Mononuclear cell (primary cell): ENCODE results near the gene KCNA5. TPM values are rescaled to one million over a fixed set of nuclear protein-coding genes. Genes with fewer than 3 reads are reported as not detected.

Experiments
- H3K27me3 ChIP-seq: 2 replicates; pipeline ENCODE4 v1.6.0; 2011; ENCODE audit warnings: low read length, control low read depth; ENCODE audit not compliant: insufficient read depth
- H3K4me1 ChIP-seq: 2 replicates; pipeline ENCODE4 v1.5.1; 2011; ENCODE audit warnings: mild to moderate bottlenecking, low read length, control low read depth; ENCODE audit not compliant: insufficient read depth
- H3K4me3 ChIP-seq: 2 replicates; pipeline ENCODE4 v1.5.1; 2011; ENCODE audit warnings: mild to moderate bottlenecking, low read length, moderate library complexity
- H3K9me3 ChIP-seq: 2 replicates; pipeline ENCODE4 v1.5.1; 2011; ENCODE audit warnings: low read depth, mild to moderate bottlenecking, control low read depth, low read length
- total RNA-seq: library from RNA; depleted of rRNA; stranded (reverse); fragments of >200 nt; gene quantifications from one replicate; pipeline ENCODE4 v1.2.3, GENCODE V29; 2012

KCNA5 gene
- 0.10 TPM for total RNA-seq

GRCh38 chr12:5043589-5044419 lies at the start of gene KCNA5:
Gene KCNA5 (plus strand): TSS chr12:5043879. CDS start chr12:5044148, 269 bp downstream.
- Histone ChIP-seq H3K9me3 (no peaks in the 10 kb centered on the region), H3K27me3 (peaks cover 36% of the 10 kb centered on the region), H3K4me1 (no peaks in the 10 kb centered on the region), H3K4me3 (no peak within 1 kb of the TSS)

GRCh38 chr12:4994622-4995021 lies 49.1 kb upstream of the KCNA5 start:
- Histone ChIP-seq H3K27me3 (no peaks in the 10 kb centered on the region), H3K9me3 (no peaks in the 10 kb centered on the region), H3K4me3 (no peak overlapping the region)

GRCh38 chr12:4996714-4997113 lies 47.0 kb upstream of the KCNA5 start:
- Histone ChIP-seq H3K4me1 (no peaks in the 10 kb centered on the region), H3K27me3 (no peaks in the 10 kb centered on the region), H3K4me3 (no peak overlapping the region), H3K9me3 (no peaks in the 10 kb centered on the region)

More at GRCh38 chr12:4994622-4995021, 49.1 kb upstream of the KCNA5 start:
- H3K4me1 ChIP-seq, result no peaks in the 10 kb centered on the region

DNA sequence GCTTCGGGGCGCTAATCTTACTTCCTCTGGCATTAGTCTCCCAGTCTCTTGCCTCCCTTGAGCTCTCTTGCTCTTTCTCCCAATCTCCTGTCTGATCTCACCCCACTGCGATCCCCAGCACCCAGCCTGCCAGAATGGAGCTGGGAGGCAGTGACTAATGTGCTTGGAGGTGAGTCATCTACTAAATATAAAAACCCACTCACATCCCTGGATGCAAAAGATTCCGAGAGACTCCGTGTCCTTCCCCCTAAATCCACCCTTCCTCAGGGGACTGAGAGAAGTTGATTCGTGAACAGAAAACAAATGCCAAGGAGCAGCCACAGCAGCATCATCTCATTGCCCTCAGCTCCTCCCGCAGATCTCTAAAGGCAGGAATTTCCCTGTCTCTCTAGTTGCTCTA lies 45.7 kb upstream of the KCNA5 start:
- Histone ChIP-seq H3K27me3 (no peaks in the 10 kb centered on the region), H3K4me1 (no peaks in the 10 kb centered on the region), H3K9me3 (no peaks in the 10 kb centered on the region), H3K4me3 (no peak overlapping the region)

DNA sequence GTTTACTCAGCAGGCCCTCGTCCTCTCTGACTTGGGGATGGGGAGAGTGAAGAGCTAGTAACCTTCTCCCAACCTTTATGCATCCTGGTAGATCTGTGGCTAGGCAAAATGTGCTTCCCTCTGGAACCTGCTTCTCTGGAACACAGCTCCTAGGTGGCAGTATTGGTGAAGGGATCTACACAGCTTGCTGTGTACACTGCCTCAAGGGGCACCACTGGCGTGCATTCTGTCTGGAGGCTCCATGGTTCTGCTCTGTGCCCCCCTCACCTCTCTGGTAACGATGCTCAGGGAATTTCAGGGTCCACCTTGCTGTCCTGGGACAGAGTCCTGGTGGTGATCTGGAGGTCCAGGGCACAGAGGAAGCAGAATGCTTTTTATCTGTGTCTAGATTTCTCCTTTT lies 43.5 kb upstream of the KCNA5 start:
- H3K9me3 ChIP-seq, result no peaks in the 10 kb centered on the region
- H3K4me1 ChIP-seq, result no peaks in the 10 kb centered on the region
- H3K27me3 ChIP-seq, result no peaks in the 10 kb centered on the region

GRCh38 chr12:5000658-5001385 lies 42.9 kb upstream of the KCNA5 start:
- Histone ChIP-seq H3K4me3 (no peak overlapping the region), H3K4me1 (no peaks in the 10 kb centered on the region), H3K9me3 (no peaks in the 10 kb centered on the region), H3K27me3 (no peaks in the 10 kb centered on the region)

More for the DNA sequence above, 43.5 kb upstream of the KCNA5 start:
- no peak overlapping the region for H3K4me3 ChIP-seq

- H3K27me3 ChIP-seq, result no peaks in the 10 kb centered on the region
- H3K4me3 ChIP-seq, result no peak overlapping the region
- no peaks in the 10 kb centered on the region for H3K4me1 ChIP-seq
- H3K9me3 ChIP-seq, result no peaks in the 10 kb centered on the region
These were observed 40.5 kb upstream of the KCNA5 start for GRCh38 chr12:5003025-5003666.

DNA sequence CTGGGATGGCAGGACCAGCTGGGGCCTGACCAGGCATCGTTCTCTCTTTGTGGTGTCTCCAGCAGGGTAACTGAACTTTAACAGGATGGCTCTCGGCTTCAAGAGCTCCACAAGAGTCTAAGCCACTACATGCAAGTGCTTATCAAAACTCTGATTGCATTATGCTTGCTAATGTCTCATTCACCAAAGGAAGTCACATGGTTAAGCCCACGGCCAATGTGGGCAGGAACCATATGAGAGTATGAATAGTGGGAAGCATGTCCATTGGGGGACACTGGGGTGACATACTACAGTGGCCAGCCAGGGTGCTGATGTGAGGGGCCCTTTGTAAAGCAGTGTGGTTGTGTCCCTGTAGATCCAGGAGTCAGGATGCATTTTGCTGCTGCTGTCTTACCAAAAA lies 35.0 kb upstream of the KCNA5 start:
- no peaks in the 10 kb centered on the region for H3K9me3 ChIP-seq
- no peak overlapping the region for H3K4me3 ChIP-seq
- no peaks in the 10 kb centered on the region for H3K27me3 ChIP-seq
- no peaks in the 10 kb centered on the region for H3K4me1 ChIP-seq

GRCh38 chr12:5010151-5010550 lies 33.5 kb upstream of the KCNA5 start:
- Histone ChIP-seq H3K27me3 (no peaks in the 10 kb centered on the region), H3K9me3 (no peaks in the 10 kb centered on the region), H3K4me3 (no peak overlapping the region), H3K4me1 (no peaks in the 10 kb centered on the region)

DNA sequence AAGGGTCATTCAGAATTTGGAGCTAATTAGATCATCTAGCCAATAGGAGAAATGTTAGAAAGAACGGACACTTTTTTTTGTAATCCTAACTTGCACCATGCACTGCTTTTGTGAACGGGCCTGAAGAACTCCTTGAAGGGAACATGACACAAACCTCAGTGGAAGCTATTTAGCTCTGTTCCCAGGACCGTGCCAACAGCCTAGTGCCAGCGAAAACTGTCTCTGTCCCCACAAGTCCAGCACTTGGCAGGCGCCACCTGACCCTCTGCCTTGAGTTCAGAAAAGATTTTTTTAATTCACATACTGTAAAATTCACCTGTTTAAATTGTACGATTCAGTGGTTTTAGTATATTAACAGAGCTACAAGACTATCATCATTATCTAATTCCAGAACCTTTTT lies 31.3 kb upstream of the KCNA5 start:
- no peak overlapping the region for H3K4me3 ChIP-seq
- no peaks in the 10 kb centered on the region for H3K27me3 ChIP-seq
- no peaks in the 10 kb centered on the region for H3K9me3 ChIP-seq
- no peaks in the 10 kb centered on the region for H3K4me1 ChIP-seq

GRCh38 chr12:5013266-5013730 lies 30.4 kb upstream of the KCNA5 start:
- Histone ChIP-seq H3K9me3 (no peaks in the 10 kb centered on the region), H3K27me3 (no peaks in the 10 kb centered on the region), H3K4me1 (no peaks in the 10 kb centered on the region), H3K4me3 (no peak overlapping the region)

DNA sequence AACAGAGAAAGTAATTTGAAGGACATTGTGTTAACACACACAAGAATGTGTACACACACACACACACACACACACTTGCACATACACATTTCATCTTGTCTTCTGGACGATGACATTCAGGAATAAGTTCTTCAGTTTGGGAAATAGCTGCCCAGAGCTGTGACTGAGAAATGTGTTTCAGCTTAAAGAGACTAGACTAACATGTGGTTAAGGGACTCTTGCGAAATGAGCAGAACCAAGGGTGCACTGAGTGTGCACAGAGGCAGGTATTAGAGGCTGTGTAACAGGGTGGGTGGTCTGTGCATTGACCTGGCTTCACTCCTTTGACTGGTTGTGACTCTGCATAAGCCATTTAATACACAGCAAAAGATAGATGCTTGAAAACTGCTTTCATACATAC lies 29.4 kb upstream of the KCNA5 start:
- Histone ChIP-seq H3K27me3 (no peaks in the 10 kb centered on the region), H3K4me3 (no peak overlapping the region), H3K4me1 (no peaks in the 10 kb centered on the region), H3K9me3 (no peaks in the 10 kb centered on the region)

DNA sequence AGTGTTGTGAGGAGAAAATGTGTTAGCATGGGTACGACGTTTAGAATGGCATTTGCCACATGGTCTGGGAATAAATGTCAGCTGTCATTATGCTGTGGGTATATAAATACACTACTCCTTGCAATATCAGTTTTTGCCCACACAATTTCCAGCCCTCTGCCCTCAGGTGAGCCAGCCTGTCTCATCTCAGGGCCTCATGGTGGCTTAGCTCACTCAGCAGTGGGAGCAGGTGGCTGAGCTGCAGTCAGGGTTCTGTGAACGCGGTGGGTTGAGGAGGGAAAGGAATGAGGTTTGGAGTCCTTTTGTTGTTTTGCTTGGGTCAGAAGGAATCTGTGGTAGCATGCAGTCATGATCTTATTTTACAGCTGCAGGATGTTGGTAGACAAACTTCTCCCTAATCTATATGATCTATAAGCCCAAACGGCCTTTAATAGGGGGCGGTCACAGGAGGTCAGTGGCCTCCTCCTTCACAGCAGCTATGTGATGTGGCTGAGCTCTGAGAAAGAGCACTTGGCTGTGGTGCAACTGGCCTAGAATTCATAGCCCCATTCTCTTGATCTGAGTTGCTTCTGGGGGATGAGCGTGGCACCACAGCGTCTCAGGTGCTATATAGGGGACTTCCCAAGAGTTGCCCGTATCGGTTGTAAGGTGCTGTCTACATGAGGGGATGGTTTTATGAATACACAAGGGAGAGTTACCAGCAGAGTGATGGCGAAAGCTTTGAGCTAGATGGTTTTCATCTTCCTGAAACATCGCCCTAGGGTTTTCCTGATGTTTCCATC lies 27.8 kb upstream of the KCNA5 start:
- no peaks in the 10 kb centered on the region for H3K27me3 ChIP-seq
- no peaks in the 10 kb centered on the region for H3K4me1 ChIP-seq
- no peak overlapping the region for H3K4me3 ChIP-seq
- H3K9me3 ChIP-seq, result no peaks in the 10 kb centered on the region

- Histone ChIP-seq H3K9me3 (no peaks in the 10 kb centered on the region), H3K4me1 (no peaks in the 10 kb centered on the region), H3K4me3 (no peak overlapping the region), H3K27me3 (no peaks in the 10 kb centered on the region)
These were observed 27.2 kb upstream of the KCNA5 start for GRCh38 chr12:5016526-5016925.
